Activated CD8-positive, alpha-beta memory T cell treated with anti-CD3 and anti-CD28 coated beads for 48 hours (primary cell): ENCODE measurements around the gene DNMBP.

Experiments
- DNase-seq, 3 experiments: peaks; one replicate each; pipeline ENCODE4 v3.0.0-alpha.2; 2020; ENCODE audit warnings: low read depth in 2 of 3, low spot score in 2 of 3

The DNMBP gene

GRCh38 chr10:99832439-99832838, 177.3 kb downstream of the DNMBP start:
- DNase-seq = no peak

DNA sequence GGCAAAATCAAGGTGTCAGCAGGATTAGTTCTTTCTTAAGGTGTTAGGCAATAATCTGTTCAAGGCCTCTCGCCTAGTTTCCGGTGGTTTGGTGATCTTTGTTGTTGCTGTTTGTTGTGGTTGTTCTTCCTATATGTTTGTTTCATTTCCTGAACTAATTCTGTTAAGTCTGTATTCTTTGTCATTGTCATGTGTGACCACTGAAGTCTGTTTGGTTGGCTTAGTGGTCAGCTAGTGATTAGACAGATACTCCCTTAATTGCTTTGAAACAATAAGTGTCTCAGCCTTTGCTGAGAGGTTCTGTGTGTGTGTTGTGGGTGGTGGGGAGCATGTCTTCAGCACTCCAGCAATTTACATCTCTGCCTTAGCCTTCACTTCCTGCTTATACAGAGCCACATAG, 181.3 kb downstream of the DNMBP start:
- DNase-seq = no peak

- DNase-seq = no peak
Observed at GRCh38 chr10:99827936-99828335, 181.8 kb downstream of the DNMBP start.
